ENCODE results near the gene GOLGA6B.

DNA sequence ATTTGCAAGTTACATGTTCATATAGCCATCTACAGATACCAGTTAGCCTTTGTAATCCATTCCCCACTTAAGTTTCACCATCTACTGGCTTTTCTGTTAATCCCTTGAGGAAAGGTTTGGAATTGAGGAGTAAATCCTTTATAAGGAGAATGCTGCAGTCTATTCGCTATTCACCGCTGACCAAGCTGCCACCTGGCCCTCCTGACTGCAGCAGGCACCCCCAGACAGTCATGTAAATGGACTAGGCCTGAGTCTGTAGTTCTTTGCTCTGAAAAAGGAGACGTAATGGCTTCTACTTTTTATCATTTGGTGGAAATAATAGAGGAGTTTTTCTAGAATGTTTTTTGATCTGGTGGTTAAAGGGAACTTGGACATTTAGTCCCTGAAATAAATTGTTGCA lies 28.3 kb downstream of the GOLGA6B start:
- TF ChIP-seq CTCF (IDR thresholded peaks at IDR 0.05; ENCODE audit: poor library complexity) (no peak), EZH2 (IDR thresholded peaks at IDR 0.05; ENCODE audit: borderline replicate concordance) (no peak)

Measured in hepatocyte (in vitro differentiated cells).